ENCODE results near the gene ST6GAL1.

The ST6GAL1 gene

DNA sequence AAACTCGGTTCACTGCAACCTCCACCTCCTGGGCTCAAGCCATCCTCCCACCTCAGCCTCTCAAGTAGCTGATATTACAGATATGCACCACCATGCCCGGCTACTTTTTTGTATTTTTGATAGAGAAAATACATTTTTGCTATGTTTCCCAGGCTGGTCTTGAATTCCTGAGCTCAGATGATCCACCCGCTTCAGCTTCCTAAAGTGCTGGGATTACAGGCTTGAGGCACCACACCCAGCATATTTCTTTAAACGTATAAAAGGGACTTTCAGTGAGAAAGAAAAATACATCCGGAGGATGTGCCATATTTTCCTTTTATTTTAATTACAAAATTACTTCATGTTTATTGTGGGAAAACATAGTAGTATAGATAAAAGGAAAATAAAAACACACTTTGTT, 153.8 kb downstream of the ST6GAL1 start:
- no peak for TF ChIP-seq CTCF (IDR thresholded peaks at IDR 0.05; ENCODE audit: borderline replicate concordance, control extremely low read depth, extremely low read depth, insufficient read depth, missing control alignments)
- in situ Hi-C loops (cut with MboI; ENCODE audit: low sequenced_read_pairs, unreplicated experiment) = no loop called here
- DNase-seq (ENCODE audit: low spot score) = no peak

GRCh38 chr3:187084580-187084979, 154.3 kb downstream of the ST6GAL1 start:
- TF ChIP-seq CTCF (IDR thresholded peaks at IDR 0.05; ENCODE audit: borderline replicate concordance, control extremely low read depth, extremely low read depth, insufficient read depth, missing control alignments) = no peak
- DNase-seq (ENCODE audit: low spot score) = no peak
- in situ Hi-C loops (cut with MboI; ENCODE audit: low sequenced_read_pairs, unreplicated experiment) = no loop called here

GRCh38 chr3:187085021-187085666, 154.8 kb downstream of the ST6GAL1 start:
- no peak for DNase-seq (ENCODE audit: low spot score)
- in situ Hi-C loops (cut with MboI; ENCODE audit: low sequenced_read_pairs, unreplicated experiment) = no loop called here
- no peak for TF ChIP-seq CTCF (IDR thresholded peaks at IDR 0.05; ENCODE audit: borderline replicate concordance, control extremely low read depth, extremely low read depth, insufficient read depth, missing control alignments)

DNA sequence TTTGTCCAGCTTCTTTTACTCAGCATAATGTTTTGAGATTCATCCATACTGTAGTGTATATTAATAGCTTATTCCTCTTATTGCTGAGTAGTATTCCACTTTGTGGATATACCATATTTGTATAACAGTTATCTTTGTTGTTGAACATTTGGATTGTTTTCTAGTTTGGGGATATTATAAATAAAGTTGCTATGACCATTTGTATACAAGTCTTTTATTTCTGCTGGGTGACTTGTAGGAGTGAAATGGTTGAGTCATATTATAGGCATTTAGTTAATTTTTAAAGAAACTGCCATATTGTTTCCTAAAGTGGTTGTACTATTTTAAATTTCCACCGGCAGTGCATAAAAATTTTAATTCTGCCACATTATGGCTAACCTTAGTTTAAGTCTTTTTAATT, 155.6 kb downstream of the ST6GAL1 start:
- no peak for DNase-seq (ENCODE audit: low spot score)
- in situ Hi-C loops (cut with MboI; ENCODE audit: low sequenced_read_pairs, unreplicated experiment) = no loop called here
- TF ChIP-seq CTCF (IDR thresholded peaks at IDR 0.05; ENCODE audit: borderline replicate concordance, control extremely low read depth, extremely low read depth, insufficient read depth, missing control alignments) = no peak

GRCh38 chr3:187086831-187087230, 156.5 kb downstream of the ST6GAL1 start:
- no peak for TF ChIP-seq CTCF (IDR thresholded peaks at IDR 0.05; ENCODE audit: borderline replicate concordance, control extremely low read depth, extremely low read depth, insufficient read depth, missing control alignments)
- DNase-seq (ENCODE audit: low spot score) = no peak
- in situ Hi-C loops (cut with MboI; ENCODE audit: low sequenced_read_pairs, unreplicated experiment) = no loop called here

DNA sequence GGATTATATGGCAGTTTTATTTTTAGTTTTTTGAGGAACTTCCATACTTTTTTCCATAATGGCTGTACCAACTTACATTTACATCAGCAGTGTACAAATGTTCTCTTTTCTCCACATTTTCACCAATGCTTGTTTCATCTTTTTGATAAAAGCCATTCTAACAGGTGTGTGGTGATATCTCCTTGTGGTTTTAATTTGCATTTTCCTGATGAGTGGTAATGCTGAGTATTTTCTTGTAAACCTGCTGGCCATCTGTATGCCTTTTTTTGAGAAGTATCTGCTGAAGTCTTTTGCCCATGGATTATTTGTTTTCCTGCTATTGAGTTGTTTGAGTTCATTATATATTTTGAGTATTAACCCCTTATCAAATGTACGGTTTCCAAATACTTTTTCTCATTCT, 158.4 kb downstream of the ST6GAL1 start:
- in situ Hi-C loops (cut with MboI; ENCODE audit: low sequenced_read_pairs, unreplicated experiment) = no loop called here
- no peak for TF ChIP-seq CTCF (IDR thresholded peaks at IDR 0.05; ENCODE audit: borderline replicate concordance, control extremely low read depth, extremely low read depth, insufficient read depth, missing control alignments)
- DNase-seq (ENCODE audit: low spot score) = no peak
